ENCODE data around the gene SCAF4. TPM values are rescaled to one million over a fixed set of nuclear protein-coding genes. Genes with fewer than 3 reads are reported as not detected.

SCAF4 gene
- total and polyA plus RNA-seq, 2 donors (not counting 3 experiments of a cell fraction or from before 2014, with no cell fraction given): 12.2 to 41.2 TPM

DNA sequence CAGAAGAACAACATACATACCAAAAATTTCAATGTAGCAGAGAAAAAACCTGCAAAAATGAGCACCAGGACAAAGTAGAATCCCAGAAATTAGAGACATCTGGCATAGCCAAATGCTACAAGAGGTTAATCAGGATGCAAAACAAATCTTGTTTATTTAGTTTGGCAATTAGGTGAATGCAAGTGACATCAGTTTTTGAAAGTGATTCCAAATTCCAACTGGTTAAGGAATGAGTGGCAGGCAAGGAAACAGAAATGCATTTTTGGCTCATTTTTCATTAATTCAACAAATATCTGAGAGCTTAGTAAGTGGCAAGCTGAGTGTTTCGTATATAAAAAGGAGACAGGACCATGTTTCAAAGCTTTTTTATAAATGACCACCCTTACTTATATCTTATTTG lies 21.3 kb downstream of the SCAF4 start:
- CTCF ChIA-PET: interaction anchor here (0.6 to 1.5 kb wide), 2 partner anchors 28 to 36 kb away, joined by 3 read pairs; no protein-coding TSS in a partner anchor
- no peak overlapping the region for H3K27ac ChIP-seq (ENCODE audit: insufficient read depth, low read depth, low read length)
- H3K9me1 ChIP-seq (replicated peaks; ENCODE audit: control insufficient read depth, extremely low read depth, insufficient read depth, low read length): no peaks in the 10 kb centered on the region
- H2AFZ ChIP-seq (ENCODE audit: low read depth, low read length): no peak overlapping the region
- dilution Hi-C loops (cut with MboI; ENCODE audit: extremely low pct_ligation_motif_present, low sequenced_read_pairs) (no loop called here), intact Hi-C loops (cut with micrococcal nuclease) (no loop called here)
- POLR2A ChIA-PET: no interaction called here
- no peaks in the 10 kb centered on the region for H3K36me3 ChIP-seq (ENCODE audit: control insufficient read depth in 2 of 2, extremely low read depth in 1 of 2, insufficient read depth in 2 of 2, low read length in 2 of 2)
- TF ChIP-seq JUN (IDR thresholded peaks at IDR 0.05; ENCODE audit: borderline replicate concordance, insufficient read depth, insufficient read length, low read depth) (no peak), POLR2A (IDR thresholded peaks at IDR 0.05; ENCODE audit: low read depth, low read length) (no peak), MYC (IDR thresholded peaks at IDR 0.05; ENCODE audit: low read depth, low read length) (no peak), POLR2AphosphoS5 (IDR thresholded peaks at IDR 0.05; ENCODE audit: insufficient read depth, low read depth, low read length) (no peak), GATA2 (IDR thresholded peaks at IDR 0.05; ENCODE audit: insufficient read depth, insufficient read length, low read depth, low read length) (no peak), FOS (IDR thresholded peaks at IDR 0.05; ENCODE audit: borderline replicate concordance, insufficient read depth, low read length) (no peak)
- TF ChIP-seq, protein P1, sequence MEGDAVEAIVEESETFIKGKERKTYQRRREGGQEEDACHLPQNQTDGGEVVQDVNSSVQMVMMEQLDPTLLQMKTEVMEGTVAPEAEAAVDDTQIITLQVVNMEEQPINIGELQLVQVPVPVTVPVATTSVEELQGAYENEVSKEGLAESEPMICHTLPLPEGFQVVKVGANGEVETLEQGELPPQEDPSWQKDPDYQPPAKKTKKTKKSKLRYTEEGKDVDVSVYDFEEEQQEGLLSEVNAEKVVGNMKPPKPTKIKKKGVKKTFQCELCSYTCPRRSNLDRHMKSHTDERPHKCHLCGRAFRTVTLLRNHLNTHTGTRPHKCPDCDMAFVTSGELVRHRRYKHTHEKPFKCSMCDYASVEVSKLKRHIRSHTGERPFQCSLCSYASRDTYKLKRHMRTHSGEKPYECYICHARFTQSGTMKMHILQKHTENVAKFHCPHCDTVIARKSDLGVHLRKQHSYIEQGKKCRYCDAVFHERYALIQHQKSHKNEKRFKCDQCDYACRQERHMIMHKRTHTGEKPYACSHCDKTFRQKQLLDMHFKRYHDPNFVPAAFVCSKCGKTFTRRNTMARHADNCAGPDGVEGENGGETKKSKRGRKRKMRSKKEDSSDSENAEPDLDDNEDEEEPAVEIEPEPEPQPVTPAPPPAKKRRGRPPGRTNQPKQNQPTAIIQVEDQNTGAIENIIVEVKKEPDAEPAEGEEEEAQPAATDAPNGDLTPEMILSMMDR (IDR thresholded peaks at IDR 0.05; ENCODE audit: extremely low read depth in 1 of 2, insufficient read depth in 1 of 2, low read depth in 1 of 2, low read length in 2 of 2): no peak
- TF ChIP-seq, protein P2, sequence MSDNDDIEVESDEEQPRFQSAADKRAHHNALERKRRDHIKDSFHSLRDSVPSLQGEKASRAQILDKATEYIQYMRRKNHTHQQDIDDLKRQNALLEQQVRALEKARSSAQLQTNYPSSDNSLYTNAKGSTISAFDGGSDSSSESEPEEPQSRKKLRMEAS (IDR thresholded peaks at IDR 0.05; ENCODE audit: insufficient read depth, insufficient read length): no peak
- peaks cover 98% of the 10 kb centered on the region for H3K79me2 ChIP-seq (ENCODE audit: control insufficient read depth, insufficient read depth, low read length)
- peaks cover 12% of the 10 kb centered on the region for H4K20me1 ChIP-seq (replicated peaks; ENCODE audit: control insufficient read depth, extremely low read depth, insufficient read depth, low read length)
- H3K9ac ChIP-seq (replicated peaks; ENCODE audit: extremely low read depth, insufficient read depth, low read length): no peak overlapping the region
- H3K4me1 ChIP-seq (ENCODE audit: control insufficient read depth, extremely low read depth, insufficient read depth, low read length): peaks cover 4% of the 10 kb centered on the region
- no peak overlapping the region for H3K4me2 ChIP-seq (ENCODE audit: insufficient read depth, low read length)
- DNase-seq (ENCODE audit: low read depth, low spot score) (peak; percentile 45), FAIRE-seq (no peak)
- no peaks in the 10 kb centered on the region for H3K27me3 ChIP-seq (ENCODE audit: control insufficient read depth in 2 of 2, insufficient read depth in 2 of 2, low read length in 2 of 2)
- H3K4me3 ChIP-seq (replicated peaks in 1 of 3; ENCODE audit: insufficient read depth in 1 of 3, low read depth in 1 of 3, low read length in 3 of 3): no peak overlapping the region
- H3K9me3 ChIP-seq (replicated peaks; ENCODE audit: control insufficient read depth, insufficient read depth, low read length): no peaks in the 10 kb centered on the region
- BruUV-seq (replicated peaks): no TSS peak

All from endothelial cell of umbilical vein (primary cell).